Vagina (tissue), 2 donors: ENCODE data around the gene NACC2. TPM values are rescaled to one million over a fixed set of nuclear protein-coding genes. Genes with fewer than 3 reads are reported as not detected.

Experiments
- DNase-seq, 2 donors: peaks; one replicate each; pipeline ENCODE4 v3.0.0-alpha.2; 2017; ENCODE audit errors: extremely low spot score in 2 of 2
- H3K27ac ChIP-seq: fragments of 200-600 bp; sonication (generic); one replicate; pipeline ENCODE4 v1.5.1; 2019
- H3K27me3 ChIP-seq: fragments of 200-600 bp; sonication (generic); one replicate; pipeline ENCODE4 v1.5.1; 2019
- H3K36me3 ChIP-seq, 2 donors: fragments of 200-600 bp; sonication (generic); one replicate each; pipeline ENCODE4 v1.5.1; 2017 to 2019
- H3K4me1 ChIP-seq: fragments of 200-600 bp; sonication (generic); one replicate; pipeline ENCODE4 v1.5.1; 2019
- H3K4me3 ChIP-seq, 2 donors: fragments of 200-600 bp; sonication (generic); 1 replicate in 1 of 2; 2 replicates in 1 of 2; pipeline ENCODE4 v1.5.1; 2016 to 2019
- H3K9me3 ChIP-seq: fragments of 200-600 bp; sonication (generic); one replicate; pipeline ENCODE4 v1.5.1; 2019
- POLR2A ChIP-seq, 2 donors: fragments of 450-650 bp; IDR thresholded peaks; one replicate each; pipeline ENCODE4 v1.6.1; 2017; ENCODE audit warnings: antibody characterized with exemption in 2 of 2, mild to moderate bottlenecking in 2 of 2, moderate library complexity in 2 of 2
- POLR2AphosphoS5 ChIP-seq, 2 donors: sonication (generic); formaldehyde crosslinking; IDR thresholded peaks; one replicate each; pipeline ENCODE4 v1.9.0; 2017; ENCODE audit warnings: antibody characterized with exemption in 2 of 2, mild to moderate bottlenecking in 2 of 2, low read depth in 1 of 2; ENCODE audit not compliant: insufficient read depth in 1 of 2
- intact Hi-C: fragments of 100-400 bp; cut with DNase I; formaldehyde crosslinking; loops from one replicate; pipeline ENCODE4 v1.15.1; 2023
- total RNA-seq: library from RNA; depleted of rRNA; stranded (reverse); fragments of >200 nt; gene quantifications from one replicate; pipeline ENCODE4 v1.2.3, GENCODE V29; 2016
- TF ChIP-seq, protein P1 (sequence below), 3 experiments: fragments of 450-650 bp in 2 of 3; fragments of 200-600 bp in 1 of 3; sonication (generic) in 1 of 3; IDR thresholded peaks; one replicate each; pipeline ENCODE4 v1.5.1; 2017 to 2019; ENCODE audit warnings: antibody characterized with exemption in 3 of 3, mild to moderate bottlenecking in 2 of 3, moderate library complexity in 2 of 3

NACC2 gene
- total RNA-seq, 1 donor from 2014 or later = 21.1 TPM

DNA sequence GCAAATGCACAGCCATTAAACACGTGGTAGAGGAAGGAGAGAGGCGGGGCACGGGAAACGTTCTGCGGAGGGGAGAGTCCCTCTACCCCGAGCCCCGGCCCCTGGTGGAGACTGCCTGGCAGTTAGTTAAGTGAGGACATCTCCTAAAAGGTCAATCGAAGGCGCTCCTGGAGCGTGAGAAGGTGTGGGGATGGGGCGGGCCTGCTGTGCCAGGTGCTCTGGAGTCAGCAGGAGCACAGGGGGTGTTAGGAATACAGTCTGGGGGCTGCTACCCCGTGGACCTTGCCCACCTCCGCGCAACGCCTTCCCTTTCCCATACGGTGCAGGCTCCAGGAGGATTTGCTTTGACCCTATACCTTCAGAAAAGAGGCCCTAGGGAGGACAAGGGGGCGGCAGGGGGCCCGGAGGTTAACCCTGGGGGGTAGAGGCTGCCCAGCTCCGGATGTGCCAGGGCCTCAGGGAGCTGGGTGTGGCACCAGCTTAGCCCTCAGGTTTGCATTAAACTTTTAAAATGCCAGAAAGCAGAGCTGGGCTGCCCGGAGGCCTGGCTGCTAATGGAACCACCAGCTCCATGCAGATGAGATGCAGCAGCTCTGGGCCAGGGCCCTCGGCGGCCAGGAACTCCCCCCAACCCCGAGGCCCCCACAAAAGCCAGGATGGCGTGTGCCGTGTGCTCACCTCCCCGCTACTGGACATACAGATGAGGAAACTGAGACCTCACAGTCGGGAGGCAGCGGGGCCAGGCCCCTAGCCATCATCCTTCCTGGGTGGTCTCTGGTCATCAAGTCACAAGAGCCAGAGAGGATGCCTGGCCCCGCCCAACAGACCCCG is 39.2 kb downstream of the NACC2 start:
- H3K36me3 ChIP-seq = no peaks in the 10 kb centered on the region
- TF ChIP-seq, protein P1, sequence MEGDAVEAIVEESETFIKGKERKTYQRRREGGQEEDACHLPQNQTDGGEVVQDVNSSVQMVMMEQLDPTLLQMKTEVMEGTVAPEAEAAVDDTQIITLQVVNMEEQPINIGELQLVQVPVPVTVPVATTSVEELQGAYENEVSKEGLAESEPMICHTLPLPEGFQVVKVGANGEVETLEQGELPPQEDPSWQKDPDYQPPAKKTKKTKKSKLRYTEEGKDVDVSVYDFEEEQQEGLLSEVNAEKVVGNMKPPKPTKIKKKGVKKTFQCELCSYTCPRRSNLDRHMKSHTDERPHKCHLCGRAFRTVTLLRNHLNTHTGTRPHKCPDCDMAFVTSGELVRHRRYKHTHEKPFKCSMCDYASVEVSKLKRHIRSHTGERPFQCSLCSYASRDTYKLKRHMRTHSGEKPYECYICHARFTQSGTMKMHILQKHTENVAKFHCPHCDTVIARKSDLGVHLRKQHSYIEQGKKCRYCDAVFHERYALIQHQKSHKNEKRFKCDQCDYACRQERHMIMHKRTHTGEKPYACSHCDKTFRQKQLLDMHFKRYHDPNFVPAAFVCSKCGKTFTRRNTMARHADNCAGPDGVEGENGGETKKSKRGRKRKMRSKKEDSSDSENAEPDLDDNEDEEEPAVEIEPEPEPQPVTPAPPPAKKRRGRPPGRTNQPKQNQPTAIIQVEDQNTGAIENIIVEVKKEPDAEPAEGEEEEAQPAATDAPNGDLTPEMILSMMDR (IDR thresholded peaks at IDR 0.05) = no peak
- TF ChIP-seq POLR2AphosphoS5 (IDR thresholded peaks at IDR 0.05; ENCODE audit: insufficient read depth in 1 of 2, low read depth in 1 of 2) (no peak), POLR2A (IDR thresholded peaks at IDR 0.05) (no peak)
- intact Hi-C loops = no loop called here
- H3K27ac ChIP-seq = no peak overlapping the region
- no peak overlapping the region for H3K4me3 ChIP-seq
- no peaks in the 10 kb centered on the region for H3K27me3 ChIP-seq
- H3K9me3 ChIP-seq = no peaks in the 10 kb centered on the region
- H3K4me1 ChIP-seq = peaks cover 57% of the 10 kb centered on the region
- peak in 1 of 2 donors; percentile 34 for DNase-seq

DNA sequence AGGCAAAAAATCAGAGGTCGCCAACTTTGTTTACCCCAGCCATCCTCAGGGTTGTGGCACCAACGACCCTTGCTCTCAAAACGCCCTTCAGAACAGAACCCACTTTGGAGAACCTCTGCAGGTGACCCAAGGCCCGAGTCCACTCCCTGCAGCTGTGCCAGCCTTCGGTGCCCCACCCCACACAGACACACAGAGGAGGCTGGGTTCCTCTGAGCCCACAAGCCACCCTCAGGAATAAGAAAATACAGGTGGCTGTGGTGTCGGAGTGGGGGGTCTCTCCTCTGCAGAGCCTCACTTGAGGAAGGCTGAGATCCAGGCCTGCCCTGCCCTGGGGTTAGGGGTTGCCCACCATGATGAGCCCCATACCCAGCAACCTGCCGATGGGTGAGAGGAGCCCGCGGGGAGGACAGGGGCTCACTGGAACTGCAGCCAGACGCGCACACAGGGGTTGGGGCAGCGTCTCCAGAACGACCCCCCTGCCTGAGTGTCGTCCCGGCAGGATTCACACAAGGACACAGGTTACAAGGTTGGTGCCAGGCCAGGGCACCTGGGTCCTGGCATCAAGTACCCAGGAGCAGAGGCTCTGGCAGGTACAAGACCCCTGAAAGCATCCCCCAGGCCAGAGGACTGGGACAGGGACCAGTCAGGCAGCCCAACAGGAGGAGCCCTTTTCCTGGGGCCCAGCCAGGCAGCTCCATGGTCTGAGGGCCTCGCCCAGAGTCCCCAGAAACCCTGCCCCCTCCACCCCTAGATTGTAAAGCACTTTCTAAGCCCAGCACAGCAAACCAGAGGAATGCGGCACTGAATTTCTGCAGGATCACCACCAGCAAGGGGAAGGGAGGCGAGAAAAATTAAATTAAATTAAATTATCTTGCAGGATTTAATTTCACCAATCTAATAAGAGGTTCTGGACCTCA is 40.0 kb downstream of the NACC2 start:
- Histone ChIP-seq H3K27ac (no peak overlapping the region), H3K9me3 (no peaks in the 10 kb centered on the region), H3K27me3 (no peaks in the 10 kb centered on the region), H3K36me3 (no peaks in the 10 kb centered on the region), H3K4me1 (peaks cover 55% of the 10 kb centered on the region), H3K4me3 (no peak overlapping the region)
- intact Hi-C loops = no loop called here
- TF ChIP-seq POLR2A (IDR thresholded peaks at IDR 0.05) (no peak), POLR2AphosphoS5 (IDR thresholded peaks at IDR 0.05; ENCODE audit: insufficient read depth in 1 of 2, low read depth in 1 of 2) (no peak)
- TF ChIP-seq, protein P1 (IDR thresholded peaks at IDR 0.05) = no peak
- peak in 1 of 2 donors; percentile 91 for DNase-seq

DNA sequence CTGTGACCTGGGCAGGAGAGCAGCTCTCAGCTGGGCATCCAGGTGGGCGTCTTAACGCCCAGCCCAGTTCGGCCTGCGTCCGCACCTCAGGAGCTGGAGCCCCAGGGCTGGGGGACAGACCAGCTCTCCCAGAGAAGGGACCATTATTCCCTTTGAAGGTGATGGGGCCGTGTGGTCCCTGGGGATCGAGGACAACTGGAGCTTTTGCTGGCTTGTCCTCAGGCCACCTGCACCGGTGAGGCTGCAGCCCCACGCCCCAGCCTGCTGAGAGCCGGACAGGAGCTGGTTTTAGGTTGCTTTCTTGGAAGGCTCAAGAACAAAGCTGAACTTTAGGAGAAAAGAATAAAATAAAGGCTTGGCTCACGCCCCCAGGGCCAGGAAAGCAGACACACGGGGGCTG is 40.9 kb downstream of the NACC2 start:
- Histone ChIP-seq H3K4me1 (peaks cover 48% of the 10 kb centered on the region), H3K4me3 (no peak overlapping the region), H3K9me3 (no peaks in the 10 kb centered on the region), H3K27ac (no peak overlapping the region), H3K27me3 (no peaks in the 10 kb centered on the region), H3K36me3 (peaks cover 0 to 5% of the 10 kb centered on the region in 2 donors)
- DNase-seq = no peak
- intact Hi-C loops = no loop called here
- TF ChIP-seq POLR2A (IDR thresholded peaks at IDR 0.05) (no peak), POLR2AphosphoS5 (IDR thresholded peaks at IDR 0.05; ENCODE audit: insufficient read depth in 1 of 2, low read depth in 1 of 2) (no peak)
- TF ChIP-seq, protein P1 (IDR thresholded peaks at IDR 0.05) = no peak

DNA sequence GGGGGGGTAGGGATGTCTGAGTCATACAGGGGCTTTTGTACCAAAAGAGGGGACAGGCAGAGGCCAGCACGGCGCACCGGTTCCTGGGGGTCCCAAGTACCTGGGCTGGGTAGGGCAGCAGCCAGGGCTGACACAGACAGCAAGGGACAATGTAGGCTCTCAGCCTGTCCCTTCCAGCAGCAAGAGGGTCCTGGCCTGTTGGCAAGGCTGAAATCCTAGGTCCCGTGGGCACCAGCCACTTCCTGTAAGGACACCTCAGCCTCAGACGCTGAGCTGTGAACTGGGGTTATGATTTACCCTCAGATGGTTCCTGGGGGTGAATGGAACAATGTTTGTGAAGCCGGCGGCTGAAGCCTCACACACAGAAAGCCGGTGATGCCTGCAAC is 41.3 kb downstream of the NACC2 start:
- DNase-seq = no peak

More for the DNA sequence above, 41.3 kb downstream of the NACC2 start:
- H3K4me1 ChIP-seq = peaks cover 44% of the 10 kb centered on the region
- no peak overlapping the region for H3K4me3 ChIP-seq
- no peaks in the 10 kb centered on the region for H3K9me3 ChIP-seq
- TF ChIP-seq, protein P1 (IDR thresholded peaks at IDR 0.05) = no peak
- no peak for TF ChIP-seq POLR2A (IDR thresholded peaks at IDR 0.05)
- no peak for TF ChIP-seq POLR2AphosphoS5 (IDR thresholded peaks at IDR 0.05; ENCODE audit: insufficient read depth in 1 of 2, low read depth in 1 of 2)
- intact Hi-C loops = no loop called here
- no peaks in the 10 kb centered on the region for H3K27me3 ChIP-seq
- no peak overlapping the region for H3K27ac ChIP-seq
- peaks cover 0 to 9% of the 10 kb centered on the region in 2 donors for H3K36me3 ChIP-seq
